Neural progenitor cell (in vitro differentiated cells): ENCODE measurements around the gene HYDIN. TPM values are rescaled to one million over a fixed set of nuclear protein-coding genes. Genes with fewer than 3 reads are reported as not detected.
"Not testable (repeated sequence)": the region's sequence is repeated elsewhere in the genome, so short reads cannot be mapped to it uniquely, and the experiment has no call there.

ENCODE experiments used
- DNase-seq: peaks from one replicate; pipeline ENCODE4 v3.0.0-alpha.2; 2016; ENCODE audit warnings: low spot score
- H2AFZ ChIP-seq: fragments of 200-600 bp; sonication (generic); replicated peaks from 2 replicates; pipeline ENCODE4 v1.6.1; 2016; ENCODE audit warnings: antibody characterized with exemption
- H3F3A ChIP-seq: fragments of 200-600 bp; sonication (generic); 2 replicates; pipeline ENCODE4 v1.6.1; 2016; ENCODE audit warnings: antibody characterized with exemption, low read depth
- H3K27ac ChIP-seq: fragments of 200-600 bp; sonication (generic); 2 replicates; pipeline ENCODE4 v1.5.1; 2016; ENCODE audit warnings: mild to moderate bottlenecking
- H3K27me3 ChIP-seq: fragments of 200-600 bp; sonication (generic); 2 replicates; pipeline ENCODE4 v1.6.1; 2016; ENCODE audit warnings: mild to moderate bottlenecking, moderate library complexity
- H3K36me3 ChIP-seq: fragments of 200-600 bp; sonication (generic); 2 replicates; pipeline ENCODE4 v1.5.1; 2016
- H3K4me1 ChIP-seq: fragments of 200-600 bp; sonication (generic); 2 replicates; pipeline ENCODE4 v1.6.1; 2016; ENCODE audit warnings: mixed run types
- H3K4me2 ChIP-seq: fragments of 200-600 bp; sonication (generic); 2 replicates; pipeline ENCODE4 v1.6.1; 2016
- H3K4me3 ChIP-seq: fragments of 200-600 bp; sonication (generic); 2 replicates; pipeline ENCODE4 v1.5.1; 2016
- H3K79me2 ChIP-seq: fragments of 200-600 bp; sonication (generic); 2 replicates; pipeline ENCODE4 v1.6.1; 2016; ENCODE audit warnings: low read depth
- H3K9ac ChIP-seq: fragments of 200-600 bp; sonication (generic); 2 replicates; pipeline ENCODE4 v1.6.1; 2016
- H3K9me3 ChIP-seq: fragments of 200-600 bp; sonication (generic); 2 replicates; pipeline ENCODE4 v1.5.1; 2016; ENCODE audit warnings: low read depth
- H4K20me1 ChIP-seq: fragments of 200-600 bp; sonication (generic); 2 replicates; pipeline ENCODE4 v1.6.1; 2016; ENCODE audit warnings: low read depth
- H3K27ac Mint-ChIP-seq: 3 replicates; pipeline ENCODE4 v1.8.0; 2021; ENCODE audit warnings: mixed read lengths
- H3K27me3 Mint-ChIP-seq: 2 replicates; pipeline ENCODE4 v1.8.0; 2022; ENCODE audit warnings: low read depth, mild to moderate bottlenecking, inconsistent platforms, moderate library complexity, mixed read lengths; ENCODE audit not compliant: insufficient read depth
- H3K36me3 Mint-ChIP-seq: 3 replicates; pipeline ENCODE4 v1.8.0; 2021; ENCODE audit warnings: mixed read lengths
- H3K4me1 Mint-ChIP-seq: 3 replicates; pipeline ENCODE4 v1.8.0; 2021; ENCODE audit warnings: mixed read lengths
- H3K4me3 Mint-ChIP-seq: 3 replicates; pipeline ENCODE4 v1.8.0; 2021; ENCODE audit warnings: mild to moderate bottlenecking, moderate library complexity, mixed read lengths
- H3K9me3 Mint-ChIP-seq: 3 replicates; pipeline ENCODE4 v1.8.0; 2020; ENCODE audit warnings: mixed read lengths
- total RNA-seq: library from RNA; depleted of rRNA; stranded (reverse); fragments of >200 nt; gene quantifications from 2 replicates; pipeline ENCODE4 v1.2.3, GENCODE V29; 2015; ENCODE audit warnings: low replicate concordance

HYDIN gene
- total RNA-seq, 1 donor from 2014 or later, result 4.0 TPM

DNA sequence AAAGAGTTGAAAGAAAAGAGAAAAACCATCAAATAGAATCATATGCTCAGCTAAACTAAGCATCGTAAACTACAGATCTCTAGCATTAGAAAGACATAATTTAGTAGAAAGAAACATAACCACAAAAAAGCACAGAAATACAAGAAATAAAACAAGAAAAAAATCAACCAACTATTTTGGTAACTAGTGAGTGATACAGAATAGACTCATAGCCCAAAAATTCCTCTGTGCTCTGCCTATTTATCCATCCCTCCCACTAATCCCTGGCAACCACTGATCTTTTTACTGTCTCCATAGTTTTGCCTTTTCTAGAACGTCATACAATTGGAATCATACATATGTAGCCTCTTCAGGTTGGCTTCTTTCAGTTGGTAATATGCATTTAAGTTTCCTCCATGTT lies 180.2 kb downstream of the HYDIN start:
- not testable (repeated sequence) for DNase-seq, H3K27ac Mint-ChIP-seq, H3K36me3 ChIP-seq, H4K20me1 ChIP-seq, H3K4me1 ChIP-seq, H3K27me3 ChIP-seq, H3K36me3 Mint-ChIP-seq, H3K9me3 Mint-ChIP-seq, H3K4me3 ChIP-seq, H3K79me2 ChIP-seq, H3K27me3 Mint-ChIP-seq, H3K4me3 Mint-ChIP-seq, H2AFZ ChIP-seq, H3K27ac ChIP-seq, H3K9me3 ChIP-seq, H3K9ac ChIP-seq, H3F3A ChIP-seq, H3K4me2 ChIP-seq, H3K4me1 Mint-ChIP-seq

DNA sequence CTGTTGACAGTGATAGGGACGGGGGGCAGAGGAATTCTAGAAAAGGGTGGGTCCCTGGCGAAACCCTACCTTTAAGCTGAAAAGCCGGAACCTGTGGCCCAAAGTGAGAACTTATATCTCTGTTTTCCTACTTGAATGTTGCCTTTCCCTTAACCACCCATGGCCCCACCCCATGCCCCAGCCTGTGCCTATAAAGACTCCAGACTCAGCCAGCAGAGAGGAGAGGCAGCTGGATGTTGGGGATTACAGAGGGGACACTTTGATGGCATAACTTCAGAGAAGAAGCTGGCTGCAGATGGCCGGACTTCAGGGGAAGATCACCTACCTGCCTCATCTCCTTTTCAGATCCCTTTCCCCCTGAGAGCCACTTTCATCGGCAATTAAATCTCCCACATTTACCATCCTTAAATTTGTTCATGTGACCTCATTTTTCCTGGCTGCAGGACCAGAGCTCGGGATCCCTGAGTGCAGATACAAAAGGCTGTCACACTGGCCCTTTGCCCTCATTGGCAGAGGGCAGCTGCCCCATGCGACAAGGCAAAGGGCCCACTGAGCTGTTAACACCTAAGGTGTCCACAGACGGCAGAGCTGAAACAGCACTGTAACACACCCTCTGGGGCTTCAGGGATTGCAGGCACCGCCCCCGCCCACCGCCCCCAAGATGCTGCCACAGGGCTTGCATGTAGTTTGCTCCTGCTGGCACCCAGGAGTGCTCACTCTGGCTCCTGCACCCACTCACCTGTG lies 191.0 kb downstream of the HYDIN start:
- not testable (repeated sequence) for H3K4me3 ChIP-seq, H3K27ac Mint-ChIP-seq, H3F3A ChIP-seq, H3K9me3 Mint-ChIP-seq, H3K4me2 ChIP-seq, DNase-seq, H3K36me3 Mint-ChIP-seq, H3K36me3 ChIP-seq, H3K27me3 ChIP-seq, H3K9me3 ChIP-seq, H4K20me1 ChIP-seq, H3K27ac ChIP-seq, H3K4me3 Mint-ChIP-seq, H3K79me2 ChIP-seq, H3K27me3 Mint-ChIP-seq, H2AFZ ChIP-seq, H3K4me1 Mint-ChIP-seq, H3K9ac ChIP-seq, H3K4me1 ChIP-seq

DNA sequence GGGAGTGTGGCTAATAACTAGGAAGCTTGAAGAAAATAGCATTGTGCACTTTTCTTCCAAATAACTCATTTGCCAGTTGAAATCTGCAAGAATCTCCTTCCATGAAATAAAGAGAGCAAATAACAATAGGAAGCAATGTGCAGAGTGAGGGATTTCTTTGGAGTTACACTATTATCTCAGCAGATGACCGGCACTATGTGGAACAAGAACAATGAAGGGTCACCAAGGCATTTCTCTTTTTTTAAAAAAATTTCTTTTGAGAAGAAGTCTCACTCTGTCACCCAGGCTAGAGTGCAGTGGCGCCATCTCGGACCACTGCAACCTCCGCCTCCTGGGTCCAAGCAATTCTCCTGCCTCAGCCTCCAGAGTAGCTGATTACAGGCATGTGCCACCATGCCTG lies 192.1 kb downstream of the HYDIN start:
- not testable (repeated sequence) for H3K9ac ChIP-seq, H3K4me1 Mint-ChIP-seq, H3K4me1 ChIP-seq, H3K36me3 Mint-ChIP-seq, H3K27me3 ChIP-seq, H3K9me3 ChIP-seq, H2AFZ ChIP-seq, DNase-seq, H3K4me3 Mint-ChIP-seq, H3K4me3 ChIP-seq, H4K20me1 ChIP-seq, H3K27me3 Mint-ChIP-seq, H3K9me3 Mint-ChIP-seq, H3K27ac Mint-ChIP-seq, H3K27ac ChIP-seq, H3K36me3 ChIP-seq, H3K79me2 ChIP-seq, H3F3A ChIP-seq, H3K4me2 ChIP-seq

GRCh38 chr16:71037987-71038386 lies 192.5 kb downstream of the HYDIN start:
- not testable (repeated sequence) for H3K27me3 Mint-ChIP-seq, H2AFZ ChIP-seq, H3K9me3 Mint-ChIP-seq, H3K4me1 Mint-ChIP-seq, H3K4me2 ChIP-seq, H3K27ac ChIP-seq, H3K79me2 ChIP-seq, H3K4me3 Mint-ChIP-seq, H3K4me1 ChIP-seq, H3K27ac Mint-ChIP-seq, H3K36me3 Mint-ChIP-seq, H3K36me3 ChIP-seq, H4K20me1 ChIP-seq, H3K9ac ChIP-seq, H3K9me3 ChIP-seq, DNase-seq, H3K27me3 ChIP-seq, H3F3A ChIP-seq, H3K4me3 ChIP-seq

DNA sequence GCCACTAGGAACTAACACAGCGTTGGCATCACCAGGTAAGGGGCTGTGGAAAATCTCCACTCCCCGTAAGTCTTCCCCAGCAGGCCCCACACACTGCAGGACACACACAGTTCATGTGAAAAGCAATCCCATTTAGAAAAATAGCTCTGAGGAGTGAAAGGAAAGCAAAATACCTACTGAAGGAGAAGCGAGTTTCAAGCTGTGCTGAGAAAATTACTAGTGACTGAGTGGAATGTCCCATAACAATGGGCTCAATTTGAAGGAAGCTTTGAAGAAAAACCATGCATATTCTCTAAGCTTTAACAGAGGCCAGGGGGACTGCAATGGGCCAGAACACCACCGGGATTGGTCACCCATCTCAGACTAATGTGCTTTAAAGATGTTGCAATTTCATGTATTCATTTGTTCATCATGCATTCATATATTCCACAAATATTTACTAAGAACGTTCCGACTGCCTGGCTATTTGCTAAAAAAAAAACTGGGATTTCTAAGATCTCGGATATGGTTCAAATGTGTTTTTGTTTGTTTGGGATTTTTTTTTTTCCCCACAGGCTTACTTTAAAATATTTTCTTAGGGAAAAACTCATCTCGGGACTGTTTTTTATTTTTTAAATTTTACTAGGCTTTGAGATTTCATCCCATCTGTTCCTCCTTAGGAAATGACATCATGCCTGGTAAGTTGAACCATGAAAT lies 202.3 kb downstream of the HYDIN start:
- Histone ChIP-seq H3K27ac (peak overlapping the region; percentile 70), H3K4me2 (peak overlapping the region; percentile 67), H3K4me1 (peaks cover 10% of the 10 kb centered on the region), H3K4me3 (peak overlapping the region; percentile 28)
- H3K4me1 Mint-ChIP-seq, H3K9ac ChIP-seq, H3K36me3 ChIP-seq, H3K36me3 Mint-ChIP-seq, H4K20me1 ChIP-seq, H3K27ac Mint-ChIP-seq, H3K27me3 Mint-ChIP-seq, H3F3A ChIP-seq, H3K9me3 ChIP-seq, H3K9me3 Mint-ChIP-seq, H2AFZ ChIP-seq, H3K27me3 ChIP-seq, H3K79me2 ChIP-seq: not testable (repeated sequence)
- DNase-seq, result peak; percentile 80
- H3K4me3 Mint-ChIP-seq, result peak overlapping the region; percentile 22

DNA sequence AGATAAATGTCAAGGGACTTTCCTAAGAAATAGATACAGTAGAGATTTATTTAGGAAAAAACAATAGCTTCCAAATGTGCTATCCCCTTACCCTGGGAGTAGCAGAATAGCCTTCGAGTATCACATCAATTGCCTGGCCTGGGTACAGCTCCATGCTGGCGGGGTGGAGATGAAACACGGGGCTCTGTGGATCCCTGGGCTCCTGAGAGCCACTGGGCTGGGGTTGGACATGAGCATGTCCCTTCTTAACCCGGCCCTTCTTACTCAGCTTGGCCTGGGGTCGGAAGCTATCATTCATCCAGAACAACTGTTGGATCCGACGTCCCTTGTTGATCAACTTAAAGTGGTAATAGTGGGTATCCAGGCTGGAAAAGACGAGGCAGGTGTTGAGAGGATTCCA lies 203.0 kb downstream of the HYDIN start:
- peak overlapping the region; percentile 27 for H3K4me2 ChIP-seq
- H3K4me1 Mint-ChIP-seq, H3K9ac ChIP-seq, H3K9me3 ChIP-seq, H3K4me3 Mint-ChIP-seq, H3K36me3 ChIP-seq, H3K27ac Mint-ChIP-seq, H3K27ac ChIP-seq, H3K79me2 ChIP-seq, DNase-seq, H3K4me3 ChIP-seq, H4K20me1 ChIP-seq, H3K36me3 Mint-ChIP-seq, H3K27me3 Mint-ChIP-seq, H3K27me3 ChIP-seq, H3K9me3 Mint-ChIP-seq, H2AFZ ChIP-seq, H3F3A ChIP-seq: not testable (repeated sequence)
- H3K4me1 ChIP-seq, result peaks cover 10% of the 10 kb centered on the region

- not testable (repeated sequence) for H2AFZ ChIP-seq, H3K27me3 Mint-ChIP-seq, H3K9me3 Mint-ChIP-seq, H3K27me3 ChIP-seq, H3K36me3 Mint-ChIP-seq, H3K79me2 ChIP-seq, H3K4me3 Mint-ChIP-seq, H3K4me1 Mint-ChIP-seq, H3K4me2 ChIP-seq, H3K36me3 ChIP-seq, H3K4me3 ChIP-seq, H3K27ac ChIP-seq, H4K20me1 ChIP-seq, H3K27ac Mint-ChIP-seq, H3K9ac ChIP-seq, DNase-seq, H3F3A ChIP-seq, H3K9me3 ChIP-seq
- peaks cover 10% of the 10 kb centered on the region for H3K4me1 ChIP-seq
Observed at GRCh38 chr16:71023851-71024439, 206.6 kb downstream of the HYDIN start.

GRCh38 chr16:71021961-71022537 lies 208.5 kb downstream of the HYDIN start:
- not testable (repeated sequence) for H4K20me1 ChIP-seq, H3K9ac ChIP-seq, H2AFZ ChIP-seq, H3K36me3 ChIP-seq, H3K27ac ChIP-seq, H3K4me3 Mint-ChIP-seq, DNase-seq, H3K4me1 Mint-ChIP-seq, H3K4me1 ChIP-seq, H3K9me3 ChIP-seq, H3K9me3 Mint-ChIP-seq, H3K4me2 ChIP-seq, H3K36me3 Mint-ChIP-seq, H3F3A ChIP-seq, H3K27ac Mint-ChIP-seq, H3K4me3 ChIP-seq, H3K27me3 Mint-ChIP-seq, H3K27me3 ChIP-seq, H3K79me2 ChIP-seq
